ENCODE results near the gene TLL2.

Gene TLL2

GRCh38 chr10:96384506-96384905 is 129.2 kb downstream of the TLL2 start:
- DNase-seq = no peak

DNA sequence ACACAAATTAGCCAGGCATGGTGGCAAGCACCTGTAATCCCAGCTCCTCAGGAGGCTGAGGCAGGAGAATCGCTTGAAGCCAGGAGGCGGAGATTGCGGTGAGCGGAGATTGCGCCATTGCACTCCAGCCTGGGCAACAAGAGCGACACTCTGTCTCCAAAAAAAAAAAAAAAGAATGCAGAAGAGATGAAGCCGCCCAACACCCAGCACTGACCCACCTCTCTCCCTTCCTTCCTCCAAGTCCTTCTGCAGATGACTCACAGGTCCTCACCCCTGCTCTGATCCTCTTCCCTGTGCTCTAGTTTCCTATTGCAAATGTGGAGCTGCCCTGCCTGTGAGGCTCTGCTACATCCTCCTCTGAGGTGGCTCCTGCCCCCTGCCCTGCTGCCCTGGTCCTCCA is 132.9 kb downstream of the TLL2 start:
- DNase-seq = peak; percentile 64

GRCh38 chr10:96379758-96380157 is 134.0 kb downstream of the TLL2 start:
- no peak for DNase-seq

GRCh38 chr10:96378741-96379140 is 135.0 kb downstream of the TLL2 start:
- no peak for DNase-seq

DNA sequence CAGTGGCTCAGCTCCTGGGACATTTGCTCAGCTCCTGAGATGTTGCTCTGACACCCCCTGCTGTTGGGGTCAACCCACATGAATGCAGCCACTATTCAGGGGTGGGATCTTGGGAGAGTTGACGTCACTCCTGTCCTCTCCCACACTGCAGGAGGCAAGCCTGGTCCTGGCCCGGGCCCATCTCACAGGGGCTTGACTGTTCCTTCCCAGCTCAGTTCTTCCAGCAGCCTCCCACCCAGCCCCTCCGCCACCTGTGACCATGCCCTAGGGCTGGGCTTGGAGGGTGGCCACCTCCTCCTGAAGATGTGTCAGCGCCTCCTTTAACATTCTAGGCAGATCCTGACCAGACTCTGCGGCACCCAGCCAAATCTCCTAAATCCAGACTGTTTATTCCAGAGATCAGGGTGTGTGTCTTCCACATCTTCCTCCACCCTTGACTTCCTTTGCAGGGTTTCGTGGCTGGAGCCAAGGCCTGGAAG is 135.9 kb downstream of the TLL2 start:
- DNase-seq = no peak

GRCh38 chr10:96376483-96376882 is 137.2 kb downstream of the TLL2 start:
- no peak for DNase-seq

DNA sequence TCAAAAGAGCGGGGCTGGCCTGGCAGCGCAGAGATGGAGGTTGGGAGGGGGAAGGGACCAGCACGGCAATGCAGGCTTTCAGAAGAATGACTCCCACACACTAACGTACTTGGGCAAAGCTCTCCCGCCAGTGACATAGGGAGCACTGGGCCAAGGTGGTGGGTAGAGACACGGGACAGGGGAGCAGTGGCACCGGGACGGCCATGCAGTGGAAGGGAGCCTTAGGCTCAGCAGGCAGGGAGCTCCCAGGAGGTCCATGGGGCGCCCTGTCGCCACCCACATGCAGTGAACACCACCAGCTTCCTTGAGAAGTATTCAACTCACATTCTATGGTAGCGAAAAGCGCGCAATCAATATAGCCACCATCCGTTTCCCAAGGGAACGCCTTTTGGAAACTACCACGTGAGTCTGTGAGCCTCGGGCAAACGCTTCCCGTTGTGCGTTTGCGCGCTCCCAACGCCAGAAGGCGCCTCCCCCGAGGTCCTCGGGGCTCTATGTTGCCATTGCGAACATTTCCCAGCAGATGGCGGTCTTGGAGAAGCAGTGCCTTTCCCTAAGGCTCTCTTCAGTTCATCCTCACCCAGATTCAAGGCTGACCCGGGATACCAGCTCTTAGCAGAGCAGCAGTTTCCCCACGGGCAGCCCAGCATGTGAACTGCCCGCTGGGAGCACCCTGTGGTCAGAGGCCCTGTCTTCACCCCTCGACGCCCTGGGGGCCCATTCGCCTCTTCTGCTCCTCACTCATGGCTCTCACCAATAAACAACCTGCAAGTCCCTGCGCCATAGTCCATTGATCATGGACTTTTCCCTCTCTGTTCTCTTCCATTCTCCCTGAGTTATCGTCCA is 138.5 kb downstream of the TLL2 start:
- peak; percentile 67 for DNase-seq

- no peak for DNase-seq
Measured at GRCh38 chr10:96374639-96374984, 139.1 kb downstream of the TLL2 start.

DNA sequence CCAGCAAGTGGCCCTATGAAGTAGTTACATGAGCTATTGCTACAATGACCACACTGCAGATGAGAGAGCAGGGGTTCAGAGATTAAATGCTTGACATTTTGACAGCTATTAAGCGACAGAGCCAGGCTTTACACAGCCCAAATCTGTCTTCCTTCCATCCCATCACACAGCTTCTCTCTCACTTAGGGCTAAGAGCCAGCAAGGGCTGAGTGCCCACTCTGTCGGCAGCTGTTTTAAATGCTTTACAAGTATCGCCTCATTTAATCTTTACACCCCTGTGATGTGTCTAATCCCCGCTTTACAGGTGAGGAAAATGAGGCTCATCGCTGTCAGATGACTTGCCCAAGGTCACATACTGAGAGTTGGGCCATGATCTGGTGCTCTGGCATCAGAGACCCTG is 139.7 kb downstream of the TLL2 start:
- no peak for DNase-seq

DNA sequence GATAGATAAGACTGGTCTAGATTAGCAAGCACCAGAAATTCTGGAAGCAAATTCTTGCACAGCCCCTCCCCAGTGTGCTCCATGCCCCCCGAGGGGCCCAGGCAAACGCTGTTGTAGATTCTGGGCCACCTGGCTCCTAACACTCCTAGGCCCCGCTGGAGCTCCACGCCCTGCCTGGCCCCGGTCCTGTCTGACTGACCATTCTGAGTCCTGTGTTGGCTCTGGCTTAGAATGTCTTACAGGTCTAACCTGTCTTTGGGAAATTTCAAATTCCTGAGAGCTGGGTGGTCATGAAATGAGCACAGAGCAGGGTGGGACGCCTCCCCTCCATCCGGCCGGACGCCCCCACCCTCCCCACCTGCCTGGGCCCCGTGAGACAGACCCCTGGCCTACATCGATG is 142.4 kb downstream of the TLL2 start:
- DNase-seq = no peak

- DNase-seq = peak; percentile 33
Measured at GRCh38 chr10:96370584-96371157, 143.1 kb downstream of the TLL2 start.

DNA sequence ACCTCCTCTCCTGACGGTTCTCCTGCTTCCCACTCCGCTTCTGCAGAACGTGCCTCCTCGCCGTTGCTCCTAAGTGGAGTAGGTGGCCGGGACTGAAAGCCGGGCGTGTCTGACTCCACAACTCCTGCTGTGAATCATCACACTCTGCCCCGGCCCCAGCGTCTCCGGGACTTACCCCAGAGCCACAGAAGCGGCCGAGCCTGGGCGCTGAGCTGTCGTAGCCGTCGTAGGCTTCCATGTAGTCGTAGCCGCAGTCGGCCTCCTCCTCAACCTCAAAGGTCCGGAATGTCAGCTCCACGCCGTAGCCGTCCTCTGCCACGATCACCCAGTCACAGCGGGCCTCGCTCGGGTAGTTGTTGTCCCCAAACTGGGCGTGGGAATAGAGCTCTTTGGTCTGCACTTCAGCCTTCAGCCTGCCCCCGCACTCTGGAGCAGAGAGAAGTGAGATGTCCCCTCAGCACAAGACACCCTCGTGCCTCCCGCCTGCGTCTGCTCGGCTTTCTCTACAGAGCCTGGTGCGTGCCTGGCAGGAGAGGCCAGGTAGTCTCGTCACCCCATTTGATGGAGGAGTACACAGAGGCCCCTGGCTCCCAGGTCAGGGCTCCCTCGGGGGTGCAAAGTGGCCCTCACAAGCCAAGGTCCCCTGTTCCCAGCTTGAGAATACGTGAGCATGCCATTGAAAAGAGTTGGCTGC is 143.7 kb downstream of the TLL2 start:
- DNase-seq = no peak

- DNase-seq = no peak
Measured at GRCh38 chr10:96368971-96369370, 144.8 kb downstream of the TLL2 start.

DNA sequence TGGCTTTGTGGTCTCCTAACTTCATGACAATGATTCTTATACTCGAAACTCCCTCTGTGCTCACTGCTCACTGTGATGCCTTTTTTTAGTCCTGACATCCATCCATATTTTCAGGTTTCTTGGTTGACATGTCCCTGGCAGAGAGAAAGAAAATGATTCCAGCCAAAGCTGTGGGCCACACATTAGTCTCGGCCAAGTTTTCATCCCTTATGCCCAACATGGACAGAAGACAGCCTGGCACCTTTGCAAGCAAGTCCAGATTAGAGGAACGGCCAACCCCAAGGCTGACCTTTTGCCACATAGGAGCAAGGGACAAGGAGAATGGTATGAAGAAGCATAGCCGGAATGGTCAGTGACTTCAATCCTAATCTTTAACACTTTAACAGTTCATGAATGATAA is 146.3 kb downstream of the TLL2 start:
- no peak for DNase-seq

DNA sequence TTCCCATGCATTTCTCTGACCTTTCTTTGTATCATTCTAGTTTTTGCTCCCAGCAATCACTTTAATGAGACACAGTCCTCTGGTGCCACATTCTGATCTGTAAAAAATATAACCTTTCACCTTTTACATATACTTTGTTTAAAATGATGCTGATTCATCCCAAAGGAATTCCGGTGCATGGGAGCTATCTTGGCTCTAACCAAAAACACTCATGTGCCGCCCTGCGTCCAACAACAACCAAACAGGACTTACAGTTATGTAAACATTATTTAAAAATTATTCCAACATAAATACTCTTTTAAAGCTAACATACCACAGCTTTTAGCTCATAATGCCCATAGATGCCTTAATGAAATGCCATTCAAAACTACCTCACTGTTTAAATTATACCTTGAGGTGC is 147.2 kb downstream of the TLL2 start:
- no peak for DNase-seq

- no peak for DNase-seq
Measured at GRCh38 chr10:96365571-96365970, 148.2 kb downstream of the TLL2 start.

- DNase-seq = no peak
Measured at GRCh38 chr10:96360766-96361165, 153.0 kb downstream of the TLL2 start.

DNA sequence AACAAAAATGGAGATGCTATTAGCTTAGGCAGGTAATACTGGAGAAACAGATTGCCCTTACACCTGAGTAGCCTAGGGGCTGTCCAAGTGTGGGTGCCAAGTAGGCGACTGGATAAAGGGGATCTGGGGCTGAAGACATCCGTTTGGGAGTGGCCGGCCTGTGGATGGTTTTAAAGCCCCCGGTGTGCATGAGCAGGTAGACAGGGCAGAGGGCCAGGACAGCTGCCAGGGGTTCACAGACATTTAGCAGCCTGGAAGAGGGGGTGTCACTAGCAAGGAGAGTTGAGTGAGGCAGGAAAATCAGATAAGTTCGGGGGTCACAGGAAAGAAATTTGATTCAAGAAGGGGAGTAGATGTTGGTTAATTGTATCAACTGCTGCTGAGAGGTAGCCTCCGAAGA is 153.4 kb downstream of the TLL2 start:
- DNase-seq = no peak

GRCh38 chr10:96359616-96360015 is 154.1 kb downstream of the TLL2 start:
- no peak for DNase-seq

DNA sequence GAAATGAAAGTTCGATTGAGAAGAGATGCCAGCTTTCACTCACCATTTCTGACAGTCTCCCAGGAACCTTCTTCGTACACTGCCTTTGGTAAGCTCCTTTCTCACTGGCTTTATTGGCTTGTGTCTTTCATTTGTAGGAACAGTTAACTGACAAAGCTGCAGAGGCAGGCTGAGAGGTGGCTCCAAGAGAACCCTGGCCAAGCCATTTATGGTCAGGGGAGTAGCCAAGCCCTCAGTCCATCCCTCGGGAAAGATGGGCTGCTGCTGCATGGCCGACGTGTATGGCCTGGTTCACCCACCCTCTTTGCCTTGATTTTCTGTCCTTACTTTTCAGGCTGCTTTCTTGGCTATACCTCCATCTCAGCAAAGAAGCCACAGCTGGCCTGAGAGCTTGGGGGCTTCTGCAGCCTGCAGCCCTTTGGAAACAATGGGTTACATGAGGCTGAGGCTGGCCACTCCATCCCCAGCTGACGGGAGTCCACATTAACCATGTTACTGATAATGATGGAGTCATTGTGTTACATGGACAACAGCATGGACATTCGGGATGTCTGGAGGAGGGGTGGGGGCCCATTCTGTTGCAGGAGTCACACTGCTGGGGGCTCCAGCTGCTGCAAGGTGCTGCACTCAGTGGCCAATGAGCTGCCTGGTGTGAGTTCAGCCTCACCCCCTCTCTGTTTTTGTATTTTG is 154.7 kb downstream of the TLL2 start, which contains the start of gene OPALIN:
TSS of gene OPALIN (minus strand) at position 152 of the 690 bp plus-strand sequence. CDS start at position 46, 106 bp downstream.
- no peak for DNase-seq

DNA sequence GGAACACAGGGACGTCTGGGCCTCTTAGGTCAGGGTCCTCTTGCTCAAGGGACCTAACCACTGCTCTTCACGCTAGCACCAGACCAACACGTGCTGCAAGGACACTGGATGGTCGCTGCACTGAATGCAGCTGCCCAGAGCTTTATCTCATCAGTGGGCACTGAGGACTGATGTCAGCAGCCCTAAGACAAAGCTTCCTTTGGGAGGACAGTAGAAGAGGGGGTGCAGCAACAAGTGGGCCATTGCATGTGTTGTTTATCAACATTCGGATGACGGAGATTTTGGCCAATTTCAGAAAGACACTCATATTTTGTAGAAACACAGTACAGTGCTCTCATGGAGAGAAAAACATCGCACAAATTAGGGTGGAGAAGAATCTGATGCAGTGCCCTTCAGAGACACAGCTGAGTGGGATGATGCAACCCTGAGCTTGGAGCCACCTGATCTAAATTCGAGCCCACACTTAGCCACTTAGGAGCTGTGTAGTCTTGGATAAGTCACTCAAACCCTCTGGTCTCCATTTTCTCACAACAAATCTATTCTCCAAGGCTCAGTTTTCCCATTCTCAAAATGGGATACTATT is 156.6 kb downstream of the TLL2 start:
- no peak for DNase-seq

- no peak for DNase-seq
Measured at GRCh38 chr10:96352582-96352981, 161.1 kb downstream of the TLL2 start.

- DNase-seq = no peak
Measured at GRCh38 chr10:96352027-96352426, 161.7 kb downstream of the TLL2 start.

Measured in CD4-positive, alpha-beta T cell treated with Interferon gamma for 1 hour (primary cell).